Measurements from ENCODE around the gene FOXB2.
A peak's percentile ranks its signal among the peaks of the same experiment; 100 is the strongest.

DNA sequence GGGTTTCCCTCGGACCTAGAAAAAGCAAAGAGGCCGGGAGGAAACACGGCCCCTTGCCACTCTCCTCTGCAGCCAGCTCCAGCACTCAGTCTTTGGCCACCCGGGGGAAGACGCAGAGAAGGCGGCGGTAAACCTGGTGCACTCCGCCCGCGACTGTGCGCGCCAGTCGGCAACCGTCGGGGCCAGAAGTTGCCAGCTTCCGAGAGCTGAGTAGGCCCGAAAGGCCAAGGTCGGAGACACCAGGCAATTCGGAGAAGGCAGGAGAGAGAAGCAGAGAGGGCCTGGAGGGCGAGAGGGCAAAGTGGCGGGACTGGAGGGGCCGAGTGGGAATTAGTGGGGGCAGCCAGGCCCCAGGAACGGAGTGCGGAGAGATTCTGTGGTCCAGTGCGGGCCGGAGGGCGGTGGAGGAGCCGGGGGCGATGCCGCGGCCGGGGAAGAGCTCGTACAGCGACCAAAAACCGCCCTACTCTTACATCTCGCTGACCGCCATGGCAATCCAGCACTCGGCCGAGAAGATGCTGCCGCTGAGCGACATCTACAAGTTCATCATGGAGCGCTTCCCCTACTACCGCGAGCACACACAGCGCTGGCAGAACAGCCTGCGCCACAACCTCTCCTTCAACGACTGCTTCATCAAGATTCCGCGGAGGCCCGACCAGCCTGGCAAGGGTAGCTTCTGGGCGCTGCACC lies at the start of gene FOXB2:
- no peak for TF ChIP-seq POLR2AphosphoS5 (IDR thresholded peaks at IDR 0.05; ENCODE audit: borderline replicate concordance, low read depth, low read length)
- TF ChIP-seq EZH2 (IDR thresholded peaks at IDR 0.05): peak; percentile 73
- no peak for TF ChIP-seq FOXP2 (optimal IDR thresholded peaks at IDR 0.05; ENCODE audit: control extremely low read depth, extremely low read length, insufficient read depth)

Measured in SK-N-MC (cell line).